ENCODE measurements around the gene CD74.

The CD74 gene

GRCh38 chr5:150357326-150358260 lies 55.1 kb downstream of the CD74 start, which contains the start of gene TCOF1:
Gene TCOF1, plus strand, starts transcription at chr5:150357697. Its CDS starts 50 bp downstream, at chr5:150357747.
- peak; percentile 89 to 94 for DNase-seq

DNA sequence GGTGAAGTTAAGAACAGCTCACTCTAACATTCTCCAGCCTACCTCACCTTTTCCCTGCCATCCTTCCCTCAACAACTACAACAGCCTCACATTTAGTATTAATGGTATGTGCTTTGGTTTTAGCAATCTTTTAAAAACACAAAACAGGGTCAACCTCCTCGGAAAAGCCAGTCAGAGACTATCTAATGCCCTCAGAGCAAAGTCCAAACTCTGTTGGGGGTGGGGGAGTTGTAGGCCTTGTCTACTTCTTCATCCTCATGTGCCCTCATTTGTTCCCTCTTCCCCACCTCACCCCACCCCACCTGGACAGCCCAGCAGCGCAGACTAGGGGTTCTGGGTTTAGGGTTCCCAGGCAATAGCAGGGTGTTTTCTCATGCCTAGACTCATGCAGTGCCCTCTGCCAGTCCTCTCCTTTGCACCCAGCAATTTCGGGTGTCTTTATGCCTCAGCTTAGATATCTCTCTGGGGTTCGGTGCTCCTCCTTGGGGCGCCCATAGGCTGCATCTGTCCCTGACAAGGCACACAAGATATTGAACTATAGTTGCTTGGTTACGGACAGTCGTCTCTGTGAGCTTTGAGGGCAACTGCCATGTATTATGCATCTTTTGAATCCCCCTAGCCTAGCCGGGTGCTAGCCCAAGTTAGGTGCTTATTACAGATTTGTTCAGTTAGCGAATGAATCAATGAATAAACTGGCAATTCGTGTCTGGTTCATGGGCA lies 56.0 kb downstream of the CD74 start:
- no peak for DNase-seq

DNA sequence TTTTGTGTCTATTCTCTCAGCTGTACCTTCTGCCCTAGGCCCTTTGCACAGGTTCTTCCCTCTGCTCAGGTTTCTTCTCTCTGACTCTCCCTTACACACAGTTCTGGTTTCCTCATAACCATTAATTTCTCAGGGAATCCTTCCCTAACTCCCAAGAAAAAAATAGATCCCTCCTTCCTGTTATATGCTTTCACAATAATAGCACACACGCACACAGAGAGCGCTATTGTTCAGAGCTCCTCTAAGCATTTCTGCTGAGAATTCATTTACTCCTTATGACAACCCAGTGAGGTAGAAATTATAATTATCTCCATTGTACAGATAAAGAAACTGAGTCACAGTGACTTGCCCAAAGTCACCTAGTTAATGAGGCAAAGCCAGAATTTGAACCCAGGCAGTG lies 56.9 kb downstream of the CD74 start:
- DNase-seq, result no peak

GRCh38 chr5:150353032-150353675 lies 59.6 kb downstream of the CD74 start:
- DNase-seq, result no peak

DNA sequence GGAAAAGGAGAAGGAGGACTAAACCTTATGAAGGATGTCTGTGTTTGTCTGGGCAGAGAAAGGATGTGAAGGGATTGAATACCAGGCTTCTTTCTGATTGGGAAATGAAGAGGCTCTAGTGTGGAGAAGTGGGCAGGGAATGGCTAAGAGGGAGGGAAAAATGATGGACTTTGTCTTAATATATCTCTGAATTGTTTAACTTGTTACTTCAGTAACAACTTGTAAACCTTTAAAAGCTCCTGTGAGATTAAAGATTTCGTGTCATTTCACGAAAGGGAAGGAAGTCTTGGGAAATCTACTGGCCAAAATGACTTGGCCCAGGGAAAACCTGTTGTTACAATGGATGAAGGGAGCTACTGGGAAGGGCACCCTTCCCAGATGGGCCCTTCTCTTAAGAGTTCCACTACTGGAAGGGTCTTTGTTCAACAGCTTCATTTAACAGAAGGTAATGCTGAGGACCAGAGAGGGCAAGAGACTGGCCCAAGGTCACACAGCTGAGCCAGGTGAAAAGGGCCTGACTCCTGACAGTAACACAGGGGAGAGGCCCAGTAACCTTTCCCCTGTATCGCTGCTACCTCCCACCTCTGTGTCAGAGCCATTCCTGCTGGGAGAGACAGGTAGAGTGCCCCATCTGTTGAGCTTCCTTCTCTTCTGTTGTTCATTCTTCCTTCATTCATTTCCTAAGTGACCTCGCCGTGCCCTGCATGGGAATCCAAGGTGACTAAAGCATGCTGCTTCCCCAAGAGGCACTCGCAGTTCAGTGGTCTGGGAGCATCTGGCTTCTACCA lies 60.3 kb downstream of the CD74 start:
- DNase-seq, result no peak
